Heart left ventricle (tissue), 13 donors: ENCODE measurements around the gene ROM1.

ENCODE experiments used
- CTCF ChIP-seq, 12 donors: fragments of 200-600 bp; sonication (generic) in 4 of 12; IDR thresholded peaks; one replicate each; pipeline versions ENCODE4 v1.5.0 to v1.8.0; 2018 to 2022; ENCODE audit warnings: antibody characterized with exemption in 12 of 12, mild to moderate bottlenecking in 5 of 12
- POLR2A ChIP-seq, 2 donors: fragments of 450-650 bp; IDR thresholded peaks; one replicate each; pipeline ENCODE4 v1.6.1; 2017; ENCODE audit warnings: antibody characterized with exemption in 2 of 2, mild to moderate bottlenecking in 2 of 2, moderate library complexity in 2 of 2
- donor health status: ischemic (EF 13 %, LVEDD 7.1; RV severe dilation, severe dysfunction).
- donor health status: DM: no; HTN: yes; CAD: no.
- donor health status: DM: no; HTN: no; CAD: no.
- donor health status: ischemic (EF 25% LVEDD 6.9; RV normal size, moderate dysfunction).
- donor health status: ischemic (EF 25% LVEDD 5.7; RV mildly dilated, moderate dysfunction).
- donor health status: ischemic (EF 35%, LVEDD 5.7; RV mildly dilated, moderate dysfunction).
- donor health status: nonischemic (EF 11% LVEDD 7.7; RV severe dilation, severe dysfunction).
- donor health status: DM: yes; HTN: yes; CAD: no.
- donor health status: PGD.
- donor health status: ischemic (EF 29% LVEDD 5.4; RV normal size, mild dysfunction).
- donor health status: nonischemic (EF 23%, LVEDD 6.1; RV moderate dilation, normal function).

- TF ChIP-seq CTCF (IDR thresholded peaks at IDR 0.05) (no peak), POLR2A (IDR thresholded peaks at IDR 0.05) (no peak)
Observed at GRCh38 chr11:62601122-62601371, 12.0 kb upstream of the ROM1 start.
